Upper lobe of left lung (tissue), 6 donors: ENCODE results near the gene FAM131B. TPM values are rescaled to one million over a fixed set of nuclear protein-coding genes. Genes with fewer than 3 reads are reported as not detected.

ENCODE experiments used
- ATAC-seq, 2 donors: fragments of 200-7000 bp; cut with Tn5 transposase; one replicate each; pipeline ENCODE4 v1.9.1; 2022; ENCODE audit warnings: mild to moderate bottlenecking in 2 of 2, moderate library complexity in 2 of 2; ENCODE audit not compliant: low FRiP score in 2 of 2
- DNase-seq, 2 donors: peaks; one replicate each; pipeline ENCODE4 v3.0.0-alpha.2; 2019 to 2020
- H3K27ac ChIP-seq, 4 donors: fragments of 200-600 bp; sonication (generic); one replicate each; pipeline ENCODE4 v1.5.1; 2016 to 2019
- H3K27me3 ChIP-seq, 4 donors: fragments of 200-600 bp; sonication (generic); one replicate each; pipeline ENCODE4 v1.5.1; 2017 to 2019
- H3K36me3 ChIP-seq, 4 donors: fragments of 200-600 bp; sonication (generic); one replicate each; pipeline ENCODE4 v1.5.1; 2016 to 2019
- H3K4me1 ChIP-seq, 4 donors: fragments of 200-600 bp; sonication (generic); one replicate each; pipeline ENCODE4 v1.5.1; 2018 to 2019
- H3K4me3 ChIP-seq, 4 donors: fragments of 200-600 bp; sonication (generic); one replicate each; pipeline ENCODE4 v1.5.1; 2017 to 2019; ENCODE audit warnings: mild to moderate bottlenecking in 2 of 4, moderate library complexity in 1 of 4
- H3K9me3 ChIP-seq, 4 donors: fragments of 200-600 bp; sonication (generic); one replicate each; pipeline ENCODE4 v1.5.1; 2018 to 2019
- CTCF ChIP-seq, 6 experiments: fragments of 450-650 bp in 4 of 6; fragments of 200-600 bp in 2 of 6; sonication (generic) in 2 of 6; IDR thresholded peaks; one replicate each; pipeline ENCODE4 v1.5.1; 2016 to 2019; ENCODE audit warnings: antibody characterized with exemption in 6 of 6
- EP300 ChIP-seq, 4 donors: sonication (generic); formaldehyde crosslinking; IDR thresholded peaks; one replicate each; pipeline ENCODE4 v1.5.1; 2017; ENCODE audit warnings: antibody characterized with exemption in 4 of 4, control low read depth in 2 of 4
- POLR2A ChIP-seq, 4 donors: fragments of 450-650 bp; IDR thresholded peaks; one replicate each; pipeline ENCODE4 v1.5.1; 2016 to 2017; ENCODE audit warnings: antibody characterized with exemption in 4 of 4, mild to moderate bottlenecking in 2 of 4
- POLR2AphosphoS5 ChIP-seq, 2 donors: sonication (generic); formaldehyde crosslinking; IDR thresholded peaks; one replicate each; pipeline ENCODE4 v1.5.1; 2017; ENCODE audit warnings: antibody characterized with exemption in 2 of 2
- WGBS, 2 donors: methylation state at CpG; one replicate each; pipeline ENCODE4 v1.1.5; 2017 to 2018; 5-methylcytosine and 5-hydroxymethylcytosine counted together
- total RNA-seq, 6 donors: library from RNA; depleted of rRNA in 4 of 6; stranded (reverse); fragments of >200 nt in 4 of 6; gene quantifications; one replicate each; pipeline versions ENCODE4 v1.1.0 to v1.2.1, GENCODE V29; 2016 to 2021
- donor health status: DM: no; HTN: no; CAD: no; lungs with moderate emphysema.
- donor health status: DM: no; HTN: yes; CAD: no; lungs with severe emphysema.

FAM131B gene
- total RNA-seq, 6 donors from 2014 or later = 0.59 to 5.7 (median 0.67) TPM; not detected in 1

GRCh38 chr7:143390773-143391317, 28.3 kb upstream of the FAM131B start:
- no peaks in the 10 kb centered on the region for H3K27me3 ChIP-seq
- H3K4me3 ChIP-seq = no peak overlapping the region
- H3K27ac ChIP-seq = peak overlapping the region; percentile 12 to 81 (median 68)
- no peak for TF ChIP-seq POLR2A (IDR thresholded peaks at IDR 0.05)
- TF ChIP-seq EP300 (IDR thresholded peaks at IDR 0.05) = no peak
- no peak for TF ChIP-seq CTCF (IDR thresholded peaks at IDR 0.05)
- TF ChIP-seq POLR2AphosphoS5 (IDR thresholded peaks at IDR 0.05) = no peak
- peaks cover 58 to 96% (median 71%) of the 10 kb centered on the region in 4 donors for H3K4me1 ChIP-seq
- no peak for DNase-seq
- peaks cover 25 to 67% (median 52%) of the 10 kb centered on the region in 4 donors for H3K36me3 ChIP-seq
- ATAC-seq = no peak
- no peaks in the 10 kb centered on the region for H3K9me3 ChIP-seq
- WGBS, 2 donors = 71 to 89% methylated on average over 9 of the region's 9 CpGs

GRCh38 chr7:143390104-143390772, 27.7 kb upstream of the FAM131B start:
- WGBS, 2 donors = 87 to 93% methylated on average over 10 of the region's 10 CpGs

GRCh38 chr7:143389316-143390103, 27.0 kb upstream of the FAM131B start:
- WGBS, 2 donors = 75 to 90% methylated on average over 9 to 15 of the region's 15 CpGs
- Histone ChIP-seq H3K4me1 (peaks cover 56 to 96% (median 70%) of the 10 kb centered on the region in 4 donors), H3K9me3 (no peaks in the 10 kb centered on the region), H3K4me3 (no peak overlapping the region), H3K27ac (peak overlapping the region in 3 of 4 donors; percentile 7 to 21 (median 17)), H3K27me3 (no peaks in the 10 kb centered on the region), H3K36me3 (peaks cover 25 to 67% (median 52%) of the 10 kb centered on the region in 4 donors)
- DNase-seq = no peak
- TF ChIP-seq POLR2AphosphoS5 (IDR thresholded peaks at IDR 0.05) = no peak
- no peak for TF ChIP-seq EP300 (IDR thresholded peaks at IDR 0.05)
- TF ChIP-seq POLR2A (IDR thresholded peaks at IDR 0.05) = no peak
- no peak for TF ChIP-seq CTCF (IDR thresholded peaks at IDR 0.05)
- no peak for ATAC-seq

More at GRCh38 chr7:143390104-143390772, 27.7 kb upstream of the FAM131B start:
- no peaks in the 10 kb centered on the region for H3K27me3 ChIP-seq
- no peak for TF ChIP-seq POLR2AphosphoS5 (IDR thresholded peaks at IDR 0.05)
- no peak for TF ChIP-seq CTCF (IDR thresholded peaks at IDR 0.05)
- TF ChIP-seq POLR2A (IDR thresholded peaks at IDR 0.05) = no peak
- TF ChIP-seq EP300 (IDR thresholded peaks at IDR 0.05) = no peak
- H3K9me3 ChIP-seq = no peaks in the 10 kb centered on the region
- peaks cover 53 to 96% (median 70%) of the 10 kb centered on the region in 4 donors for H3K4me1 ChIP-seq
- DNase-seq = no peak
- H3K27ac ChIP-seq = peak overlapping the region; percentile 7 to 74 (median 38)
- H3K36me3 ChIP-seq = peaks cover 25 to 67% (median 52%) of the 10 kb centered on the region in 4 donors
- no peak for ATAC-seq
- H3K4me3 ChIP-seq = no peak overlapping the region

GRCh38 chr7:143388491-143389101, 26.1 kb upstream of the FAM131B start:
- no peak for ATAC-seq
- peaks cover 25 to 68% (median 52%) of the 10 kb centered on the region in 4 donors for H3K36me3 ChIP-seq
- peak in 1 of 2 donors; percentile 79 for DNase-seq

More at GRCh38 chr7:143388491-143389101, 26.1 kb upstream of the FAM131B start:
- Histone ChIP-seq H3K4me3 (no peak overlapping the region), H3K9me3 (no peaks in the 10 kb centered on the region), H3K27ac (peak overlapping the region in 2 of 4 donors; percentile 17 to 39), H3K4me1 (peaks cover 62 to 99% (median 76%) of the 10 kb centered on the region in 4 donors), H3K27me3 (no peaks in the 10 kb centered on the region)
- TF ChIP-seq CTCF (IDR thresholded peaks at IDR 0.05) = no peak
- TF ChIP-seq EP300 (IDR thresholded peaks at IDR 0.05) = no peak
- TF ChIP-seq POLR2AphosphoS5 (IDR thresholded peaks at IDR 0.05) = no peak
- WGBS, 2 donors = 94 to 96% methylated on average over 10 to 27 of the region's 28 CpGs
